ENCODE data around the gene SURF2.
A peak's percentile ranks its signal among the peaks of the same experiment; 100 is the strongest.

SURF2 gene

GRCh38 chr9:133339641-133340040 lies 16.7 kb upstream of the SURF2 start:
- DNase-seq, result no peak

GRCh38 chr9:133340256-133340655 lies 16.1 kb upstream of the SURF2 start:
- no peak for DNase-seq

- no peak for DNase-seq
Observed at GRCh38 chr9:133340916-133341315, 15.4 kb upstream of the SURF2 start.

- DNase-seq, result no peak
Observed at GRCh38 chr9:133341369-133342068, 14.8 kb upstream of the SURF2 start.

DNA sequence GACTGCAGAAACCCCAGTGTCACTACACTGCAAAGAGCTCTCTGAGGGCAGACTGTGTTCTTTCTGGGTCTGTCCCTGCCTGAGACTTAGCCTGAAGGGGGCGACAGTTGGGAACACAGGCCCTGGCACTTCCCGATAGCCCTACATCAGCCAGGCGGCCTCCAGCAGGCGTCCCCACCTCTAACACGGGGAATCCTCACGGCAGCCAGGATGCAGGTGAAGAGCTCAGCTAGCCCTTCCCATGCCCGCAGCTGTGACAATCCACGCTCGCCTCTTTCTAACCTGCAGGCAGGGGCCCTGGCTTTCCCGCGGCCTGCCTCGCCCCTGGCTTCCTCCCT lies 14.3 kb upstream of the SURF2 start:
- no peak for DNase-seq

DNA sequence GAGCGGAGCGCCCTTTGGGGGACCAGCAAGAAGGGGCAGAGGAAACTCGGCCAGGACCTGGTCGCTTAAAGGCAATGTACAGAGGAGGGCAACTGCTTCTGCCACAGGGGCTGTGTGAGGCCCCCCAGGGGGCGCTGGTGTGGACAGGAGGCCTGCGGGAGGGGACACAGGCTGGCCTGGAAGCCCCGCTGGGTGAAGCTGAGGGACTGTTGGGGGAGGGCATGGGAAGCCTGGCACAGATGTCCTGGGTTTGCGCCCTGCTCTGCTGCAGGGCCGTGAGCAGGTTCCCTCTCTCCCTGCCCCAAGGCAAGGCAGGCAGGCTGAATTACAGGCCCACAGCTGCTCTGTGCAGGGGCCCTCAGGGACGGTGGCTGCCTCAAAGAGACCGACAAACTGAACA lies 13.8 kb upstream of the SURF2 start:
- no peak for DNase-seq

- no peak for DNase-seq
Observed at GRCh38 chr9:133344071-133344470, 12.3 kb upstream of the SURF2 start.

DNA sequence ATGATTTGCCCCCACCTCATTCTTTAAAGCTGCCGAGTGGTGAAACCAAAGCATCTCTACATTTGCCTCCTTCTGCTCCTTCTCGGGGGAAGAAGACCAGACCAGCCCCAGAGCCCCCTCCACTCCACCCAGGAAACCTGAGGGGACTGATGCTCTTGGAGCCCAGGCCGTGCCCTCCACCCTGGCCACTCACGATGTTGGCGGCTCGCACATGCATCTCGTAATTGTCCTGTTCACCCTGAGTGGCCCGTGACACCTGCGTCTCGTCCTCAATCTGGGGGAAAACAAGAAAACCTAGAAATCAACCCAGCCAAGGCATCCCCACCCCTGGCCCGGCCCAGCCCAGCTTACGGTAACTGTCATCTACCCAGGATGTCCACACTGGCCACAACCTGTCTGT lies 11.4 kb upstream of the SURF2 start:
- DNase-seq, result no peak

DNA sequence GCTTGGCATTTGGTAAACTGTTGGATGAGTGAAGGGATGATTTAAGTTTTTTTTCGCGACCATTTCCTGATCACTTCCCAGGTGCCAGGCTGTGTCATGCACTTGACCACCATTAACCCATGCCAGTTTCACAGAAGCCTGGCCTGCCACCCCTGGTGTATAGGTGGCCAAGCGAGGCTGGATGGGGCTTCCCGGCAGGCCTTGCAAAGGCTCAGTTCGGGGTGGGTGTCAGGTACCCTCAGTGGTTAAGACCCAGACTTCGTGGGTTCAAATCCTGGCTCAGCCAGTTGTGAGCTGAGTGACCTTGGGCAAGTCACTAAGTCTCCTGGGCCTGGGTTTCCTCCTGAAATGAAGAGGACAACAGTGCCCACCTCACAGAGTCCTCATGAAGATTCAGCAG lies 10.8 kb upstream of the SURF2 start:
- no peak for DNase-seq

GRCh38 chr9:133346021-133346785 lies 10.1 kb upstream of the SURF2 start:
- no peak for DNase-seq

DNA sequence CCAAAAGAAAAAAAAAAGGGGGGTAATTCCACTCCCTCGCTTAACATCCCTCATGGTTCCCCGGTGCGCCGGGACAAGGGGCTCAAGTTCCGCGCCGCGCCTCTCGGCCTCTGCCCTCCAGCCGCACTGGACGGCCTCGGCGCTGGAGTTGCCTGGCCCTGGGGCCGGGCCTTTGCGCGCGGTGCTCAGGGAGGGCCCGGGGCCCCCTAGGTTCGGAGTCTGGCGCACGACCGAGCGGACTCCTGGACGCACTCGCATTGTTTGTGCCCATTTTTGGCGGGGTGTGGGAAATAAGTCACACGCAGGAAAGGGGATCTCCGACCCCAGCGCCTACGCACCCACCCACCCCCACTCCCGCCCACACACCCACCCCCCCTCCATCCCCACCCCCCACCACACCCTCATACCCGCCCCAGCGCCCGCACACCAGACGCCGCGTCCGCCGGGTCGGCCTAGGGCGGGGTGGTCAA lies 8.8 kb upstream of the SURF2 start:
- DNase-seq, result peak; percentile 58

DNA sequence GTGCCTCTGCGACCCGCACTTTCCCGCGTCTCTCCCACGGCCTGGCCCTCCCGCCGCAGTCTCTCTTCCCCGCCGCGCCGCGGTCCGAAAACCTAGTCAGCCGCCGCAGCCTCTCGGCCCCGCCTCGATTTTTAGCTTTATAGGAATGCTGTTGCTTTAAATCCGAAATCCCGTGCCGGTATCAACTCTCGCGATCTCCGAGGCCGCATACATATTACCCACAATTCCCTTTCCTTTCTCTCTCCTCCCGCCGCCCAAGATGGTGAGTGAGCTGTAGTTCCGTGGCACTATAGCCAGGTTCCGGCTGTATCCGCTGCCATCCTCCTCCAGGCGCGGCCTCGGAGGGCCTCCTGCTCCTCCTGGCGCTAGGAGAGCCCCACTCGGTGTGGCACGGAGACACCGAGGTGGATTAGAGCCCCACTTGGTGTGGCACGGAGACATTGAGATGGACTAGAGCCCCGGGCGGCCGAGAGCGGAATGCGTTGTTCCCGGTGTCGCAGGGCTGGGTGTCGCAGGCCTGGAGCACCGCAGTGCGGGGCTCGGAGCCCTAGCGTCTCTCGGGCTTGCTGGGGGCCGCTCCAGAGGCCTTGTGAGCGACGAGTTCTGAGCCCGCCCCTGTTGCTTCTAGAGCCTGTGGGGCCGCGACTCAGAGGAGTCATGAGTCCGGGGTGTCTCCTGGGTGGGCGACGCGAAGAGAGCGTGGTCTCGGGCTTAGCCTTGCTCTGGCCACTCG lies 8.2 kb upstream of the SURF2 start, which contains the start of the genes MED22 and RPL7A:
TSS of gene MED22 (minus strand) at position 147 of the 733 bp plus-strand sequence. CDS start 1,469 bp downstream, outside the sequence.
TSS of gene RPL7A (plus strand) at position 234 of the 733 bp plus-strand sequence. CDS start at position 260, 26 bp downstream.
- DNase-seq, result peak; percentile 97

GRCh38 chr9:133348718-133349573 lies 7.4 kb upstream of the SURF2 start:
- DNase-seq, result no peak

- no peak for DNase-seq
Observed at GRCh38 chr9:133349965-133350616, 6.3 kb upstream of the SURF2 start.

DNA sequence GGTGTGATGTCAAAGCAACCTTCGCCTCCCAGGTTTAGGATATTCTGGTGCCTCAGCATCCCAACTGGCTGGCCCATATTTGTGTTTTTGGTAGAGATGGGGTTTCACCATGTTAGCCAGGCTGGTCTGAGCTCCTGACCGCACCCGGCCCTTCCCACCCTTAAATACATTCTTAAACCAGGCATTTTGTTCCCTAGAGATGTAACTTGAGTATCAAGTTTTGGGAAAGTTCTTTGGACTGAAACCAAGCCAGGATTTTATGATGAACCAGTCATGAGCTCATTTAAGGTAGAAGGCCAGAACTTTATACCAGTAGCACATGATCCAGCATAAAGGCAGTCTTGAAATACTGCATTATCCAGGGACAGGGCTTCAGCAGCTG lies 4.8 kb upstream of the SURF2 start:
- DNase-seq, result no peak

- DNase-seq, result no peak
Observed at GRCh38 chr9:133351908-133352634, 4.3 kb upstream of the SURF2 start.

GRCh38 chr9:133352635-133353340 lies 3.6 kb upstream of the SURF2 start:
- no peak for DNase-seq

GRCh38 chr9:133353548-133353947 lies 2.8 kb upstream of the SURF2 start:
- no peak for DNase-seq

GRCh38 chr9:133354766-133355165 lies 1.6 kb upstream of the SURF2 start:
- no peak for DNase-seq

DNA sequence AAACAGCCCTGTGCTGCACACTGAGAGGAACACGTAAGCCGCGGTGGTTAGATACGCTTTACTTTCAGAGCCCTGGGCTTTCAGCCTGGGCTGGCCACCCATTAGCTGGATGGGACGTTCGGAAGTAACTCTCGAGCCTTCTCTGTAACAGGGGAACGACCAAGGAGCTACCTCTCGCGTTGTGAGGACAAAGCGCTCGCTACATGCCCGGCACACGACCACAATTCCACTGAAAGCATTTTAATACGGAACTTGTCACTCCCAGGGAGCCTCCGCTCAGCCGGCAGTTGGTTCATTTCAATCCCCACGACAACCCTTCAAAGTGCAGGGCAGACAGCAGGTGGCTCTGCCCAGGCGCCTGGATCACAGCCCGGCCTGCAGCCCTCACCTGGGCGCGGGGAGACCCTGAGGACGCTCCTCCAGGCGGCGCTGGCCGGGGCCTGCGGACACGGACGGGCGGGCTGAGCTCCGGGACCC lies 431 bp upstream of the SURF2 start:
- DNase-seq, result peak; percentile 65

- no peak for DNase-seq
Observed at GRCh38 chr9:133357656-133358055, 1.3 kb downstream of the SURF2 start.

All from NCI-H2171 (cell line).